BE2C (cell line): Measurements from ENCODE around the gene EZH1.

ENCODE experiments used
- DNase-seq: peaks from one replicate; pipeline ENCODE4 v3.0.0-alpha.2; 2020
- H3K27me3 ChIP-seq: fragments of 250-450 bp; sonication (Bioruptor Pico); 2 replicates; pipeline ENCODE4 v1.5.1; 2020; ENCODE audit warnings: mild to moderate bottlenecking
- H3K36me3 ChIP-seq: fragments of 250-450 bp; sonication (Bioruptor Pico); 2 replicates; pipeline ENCODE4 v1.5.1; 2020; ENCODE audit warnings: mild to moderate bottlenecking
- H3K4me1 ChIP-seq: fragments of 250-450 bp; sonication (Bioruptor Pico); 2 replicates; pipeline ENCODE4 v1.5.1; 2020
- H3K4me3 ChIP-seq: 2 replicates; pipeline ENCODE4 v1.5.1; 2011; ENCODE audit warnings: low read depth, low read length
- H3K9me3 ChIP-seq: fragments of 250-450 bp; sonication (Bioruptor Pico); 2 replicates; pipeline ENCODE4 v1.5.1; 2020
- CTCF ChIP-seq: IDR thresholded peaks from 2 replicates; pipeline ENCODE4 v1.5.1; 2012; ENCODE audit warnings: mild to moderate bottlenecking, low read depth, low read length

Gene EZH1

GRCh38 chr17:42780851-42781638 lies 36.2 kb upstream of the EZH1 start:
- Histone ChIP-seq H3K27me3 (peaks cover 56% of the 10 kb centered on the region), H3K4me1 (no peaks in the 10 kb centered on the region), H3K36me3 (peaks cover 12% of the 10 kb centered on the region), H3K9me3 (peaks cover 4% of the 10 kb centered on the region), H3K4me3 (peak overlapping the region; percentile 45)
- no peak for DNase-seq
- no peak for TF ChIP-seq CTCF

DNA sequence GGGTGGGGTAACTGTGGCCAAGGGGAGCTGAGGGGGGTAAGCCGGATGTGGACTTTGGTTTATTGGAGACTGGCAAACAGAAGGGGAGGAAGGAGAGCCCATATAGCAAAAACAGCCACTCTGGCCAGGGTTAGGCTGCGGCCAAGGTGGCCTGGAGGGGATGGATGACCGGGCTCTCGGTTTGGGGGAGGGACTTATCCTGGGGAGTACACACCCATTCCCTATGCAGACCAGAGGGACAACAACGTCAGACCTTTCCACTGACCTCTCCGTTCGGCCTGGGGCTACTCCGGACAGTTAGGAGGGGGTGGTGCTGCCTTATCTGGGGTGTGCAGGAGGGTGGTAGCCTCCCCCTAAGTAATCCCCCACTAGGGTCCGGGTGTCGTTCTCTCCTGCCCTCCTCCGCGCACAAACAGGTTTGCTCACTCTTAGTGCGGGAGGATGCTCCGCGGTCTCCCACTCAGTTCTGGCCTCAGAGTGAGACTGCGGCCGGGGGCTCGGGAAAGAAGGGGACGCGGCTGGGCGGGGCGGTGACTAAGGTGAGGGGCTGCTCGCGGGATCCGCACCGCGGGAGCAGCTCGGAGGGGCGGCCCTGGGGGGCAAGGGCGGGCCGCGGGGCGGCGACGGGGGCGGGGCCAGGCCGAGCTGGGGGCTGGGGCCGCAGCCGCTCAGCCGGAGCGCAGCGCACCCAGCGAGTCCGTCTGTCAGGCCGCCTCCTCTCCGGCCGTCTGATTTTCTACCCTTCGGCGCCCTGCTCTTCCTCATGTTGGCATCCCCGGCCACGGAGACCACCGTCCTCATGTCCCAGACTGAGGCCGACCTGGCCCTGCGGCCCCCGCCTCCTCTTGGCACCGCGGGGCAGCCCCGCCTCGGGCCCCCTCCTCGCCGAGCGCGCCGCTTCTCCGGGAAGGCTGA lies 35.4 kb upstream of the EZH1 start, which contains the start of gene WNK4:
Gene WNK4, plus strand, starts transcription at position 675 of the 915 bp plus-strand sequence. Its CDS starts 89 bp downstream, at position 764.
- peak; percentile 36 for DNase-seq
- Histone ChIP-seq H3K9me3 (no peaks in the 10 kb centered on the region; the same call in 1 of the 2 replicates), H3K4me1 (no peaks in the 10 kb centered on the region), H3K27me3 (peaks cover 47% of the 10 kb centered on the region), H3K36me3 (peaks cover 20% of the 10 kb centered on the region), H3K4me3 (peak within 1 kb of the TSS; percentile 45)
- no peak for TF ChIP-seq CTCF

GRCh38 chr17:42779304-42779935 lies 34.6 kb upstream of the EZH1 start:
- TF ChIP-seq CTCF, result no peak
- DNase-seq, result no peak
- Histone ChIP-seq H3K4me1 (no peaks in the 10 kb centered on the region), H3K4me3 (no peak overlapping the region), H3K27me3 (peaks cover 39% of the 10 kb centered on the region), H3K36me3 (peaks cover 23% of the 10 kb centered on the region), H3K9me3 (no peaks in the 10 kb centered on the region)

GRCh38 chr17:42778570-42778969 lies 33.7 kb upstream of the EZH1 start:
- peaks cover 3% of the 10 kb centered on the region; the same call in 1 of the 2 replicates for H3K4me1 ChIP-seq
- TF ChIP-seq CTCF, result no peak
- no peaks in the 10 kb centered on the region for H3K9me3 ChIP-seq
- H3K4me3 ChIP-seq, result no peak overlapping the region
- DNase-seq, result no peak
- H3K36me3 ChIP-seq, result peaks cover 23% of the 10 kb centered on the region
- H3K27me3 ChIP-seq, result peaks cover 31% of the 10 kb centered on the region

- peaks cover 1% of the 10 kb centered on the region for H3K27me3 ChIP-seq
- DNase-seq, result no peak
- no peak overlapping the region for H3K4me3 ChIP-seq
- H3K36me3 ChIP-seq, result peaks cover 23% of the 10 kb centered on the region
- H3K9me3 ChIP-seq, result no peaks in the 10 kb centered on the region
- TF ChIP-seq CTCF, result no peak
- H3K4me1 ChIP-seq, result peaks cover 3% of the 10 kb centered on the region; the same call in 1 of the 2 replicates
These were observed 30.8 kb upstream of the EZH1 start for GRCh38 chr17:42775534-42776098.
